Testis (tissue), 3 donors: ENCODE results near the gene RGS7. TPM values are rescaled to one million over a fixed set of nuclear protein-coding genes. Genes with fewer than 3 reads are reported as not detected.

Experiments used
- DNase-seq: peaks from one replicate; pipeline ENCODE4 v3.0.0-alpha.2; 2019
- H3K27ac ChIP-seq, 2 donors: fragments of 200-600 bp; sonication (generic); one replicate each; pipeline ENCODE4 v1.5.1; 2019
- H3K27me3 ChIP-seq: fragments of 200-600 bp; sonication (generic); one replicate; pipeline ENCODE4 v1.5.1; 2019
- H3K36me3 ChIP-seq: fragments of 200-600 bp; sonication (generic); one replicate; pipeline ENCODE4 v1.5.1; 2017; ENCODE audit warnings: low read depth; ENCODE audit errors: missing control alignments
- H3K4me1 ChIP-seq: fragments of 200-600 bp; sonication (generic); one replicate; pipeline ENCODE4 v1.5.1; 2019
- H3K4me3 ChIP-seq, 2 donors: fragments of 200-600 bp; sonication (generic); one replicate each; pipeline ENCODE4 v1.5.1; 2017 to 2019
- H3K9me3 ChIP-seq: fragments of 200-600 bp; sonication (generic); one replicate; pipeline ENCODE4 v1.5.1; 2017
- CTCF ChIP-seq, 3 experiments: fragments of 450-650 bp in 2 of 3; fragments of 200-600 bp in 1 of 3; sonication (generic) in 1 of 3; IDR thresholded peaks; one replicate each; pipeline ENCODE4 v1.5.1; 2016 to 2019; ENCODE audit warnings: antibody characterized with exemption in 3 of 3, mild to moderate bottlenecking in 2 of 3, moderate library complexity in 1 of 3
- POLR2A ChIP-seq: fragments of 450-650 bp; IDR thresholded peaks from one replicate; pipeline ENCODE4 v1.6.1; 2017; ENCODE audit warnings: antibody characterized with exemption, mild to moderate bottlenecking, moderate library complexity
- WGBS, 2 donors: methylation state at CpG; one replicate each; pipeline ENCODE4 v1.1.5; 2018; 5-methylcytosine and 5-hydroxymethylcytosine counted together
- intact Hi-C: fragments of 100-400 bp; cut with DNase I; formaldehyde crosslinking; loops from one replicate; pipeline ENCODE4 v1.15.1; 2023; ENCODE audit warnings: low total_unique reads
- polyA plus RNA-seq: library from polyadenylated mRNA; stranded (reverse); fragments of 350-450 nt; fragmentation: Illumina TruSeq; extraction: RNeasy Lipid Tissue Mini Kit (QIAGEN cat#74804); gene quantifications from one replicate; pipeline ENCODE4 v1.2.3, GENCODE V29; 2014; ENCODE audit warnings: low read depth, low replicate concordance; ENCODE audit not compliant: insufficient read depth
- total RNA-seq, 2 donors: library from RNA; depleted of rRNA; stranded (reverse); fragments of >200 nt; gene quantifications; one replicate each; pipeline ENCODE4 v1.2.3, GENCODE V29; 2016

RGS7 gene
- total and polyA plus RNA-seq, 3 donors from 2014 or later: 5.0 to 6.6 (median 5.4) TPM

DNA sequence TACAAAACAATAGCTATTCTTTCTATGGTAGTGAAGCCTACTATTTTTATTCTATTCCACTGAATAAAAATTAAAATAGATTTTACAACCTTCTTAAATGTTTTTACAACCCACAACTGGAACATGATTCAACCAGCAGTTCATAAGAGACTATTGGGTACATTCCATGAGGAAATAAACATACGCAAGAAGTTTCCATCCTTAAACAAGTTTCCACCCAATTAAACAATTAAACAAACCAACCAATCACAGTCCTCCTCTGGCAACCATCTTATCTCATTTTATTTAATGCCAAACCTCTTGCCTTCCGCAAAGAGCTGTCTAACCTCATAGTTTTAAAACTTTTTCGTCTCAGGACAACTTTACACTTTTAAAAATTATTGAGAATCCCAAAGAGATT lies 239.0 kb downstream of the RGS7 start:
- Histone ChIP-seq H3K4me1 (no peaks in the 10 kb centered on the region), H3K9me3 (no peaks in the 10 kb centered on the region), H3K4me3 (no peak overlapping the region), H3K36me3 (no peaks in the 10 kb centered on the region), H3K27me3 (no peaks in the 10 kb centered on the region), H3K27ac (no peak overlapping the region)
- DNase-seq: no peak
- no peak for TF ChIP-seq POLR2A
- no peak for TF ChIP-seq CTCF (IDR thresholded peaks at IDR 0.05)
- WGBS, 2 donors: 87 to 91% methylated on average over 3 of the region's 3 CpGs
- intact Hi-C loops: no loop called here

GRCh38 chr1:241115784-241116183 lies 241.2 kb downstream of the RGS7 start:
- intact Hi-C loops: no loop called here
- TF ChIP-seq CTCF (IDR thresholded peaks at IDR 0.05) (no peak), POLR2A (no peak)

GRCh38 chr1:241114699-241115233 lies 242.2 kb downstream of the RGS7 start:
- H3K36me3 ChIP-seq: no peaks in the 10 kb centered on the region
- no peak overlapping the region for H3K4me3 ChIP-seq
- TF ChIP-seq POLR2A (no peak), CTCF (IDR thresholded peaks at IDR 0.05) (no peak)
- H3K27ac ChIP-seq: no peak overlapping the region
- intact Hi-C loops: no loop called here
- DNase-seq: no peak
- no peaks in the 10 kb centered on the region for H3K9me3 ChIP-seq
- H3K27me3 ChIP-seq: no peaks in the 10 kb centered on the region
- no peaks in the 10 kb centered on the region for H3K4me1 ChIP-seq
- WGBS, 2 donors: 35 to 45% methylated on average over 1 of the region's 1 CpG

More at GRCh38 chr1:241115784-241116183, 241.2 kb downstream of the RGS7 start:
- H3K36me3 ChIP-seq: no peaks in the 10 kb centered on the region
- H3K27me3 ChIP-seq: no peaks in the 10 kb centered on the region
- WGBS, 2 donors: 88 to 89% methylated on average over 5 of the region's 5 CpGs
- no peak for DNase-seq
- no peaks in the 10 kb centered on the region for H3K9me3 ChIP-seq
- H3K27ac ChIP-seq: no peak overlapping the region
- H3K4me3 ChIP-seq: no peak overlapping the region
- H3K4me1 ChIP-seq: no peaks in the 10 kb centered on the region

GRCh38 chr1:241113557-241113956 lies 243.4 kb downstream of the RGS7 start:
- TF ChIP-seq POLR2A: no peak
- no peak for TF ChIP-seq CTCF (IDR thresholded peaks at IDR 0.05)
- intact Hi-C loops: no loop called here
- Histone ChIP-seq H3K36me3 (no peaks in the 10 kb centered on the region), H3K27me3 (no peaks in the 10 kb centered on the region), H3K4me1 (no peaks in the 10 kb centered on the region), H3K9me3 (no peaks in the 10 kb centered on the region), H3K4me3 (no peak overlapping the region), H3K27ac (no peak overlapping the region)
- DNase-seq: no peak
- 70 to 77% methylated on average over 5 of the region's 5 CpGs for WGBS, 2 donors

GRCh38 chr1:241109039-241109438 lies 248.0 kb downstream of the RGS7 start:
- H3K9me3 ChIP-seq: no peaks in the 10 kb centered on the region
- WGBS, 2 donors: 91 to 95% methylated on average over 7 of the region's 7 CpGs
- intact Hi-C loops: no loop called here
- no peaks in the 10 kb centered on the region for H3K27me3 ChIP-seq
- H3K36me3 ChIP-seq: no peaks in the 10 kb centered on the region
- no peak overlapping the region for H3K27ac ChIP-seq
- TF ChIP-seq POLR2A (no peak), CTCF (IDR thresholded peaks at IDR 0.05) (no peak)
- no peak overlapping the region for H3K4me3 ChIP-seq
- no peak for DNase-seq
- no peaks in the 10 kb centered on the region for H3K4me1 ChIP-seq
